ENCODE measurements around the gene GABRQ.
"Not testable (repeated sequence)": the region's sequence is repeated elsewhere in the genome, so short reads cannot be mapped to it uniquely, and the experiment has no call there.

GABRQ gene

DNA sequence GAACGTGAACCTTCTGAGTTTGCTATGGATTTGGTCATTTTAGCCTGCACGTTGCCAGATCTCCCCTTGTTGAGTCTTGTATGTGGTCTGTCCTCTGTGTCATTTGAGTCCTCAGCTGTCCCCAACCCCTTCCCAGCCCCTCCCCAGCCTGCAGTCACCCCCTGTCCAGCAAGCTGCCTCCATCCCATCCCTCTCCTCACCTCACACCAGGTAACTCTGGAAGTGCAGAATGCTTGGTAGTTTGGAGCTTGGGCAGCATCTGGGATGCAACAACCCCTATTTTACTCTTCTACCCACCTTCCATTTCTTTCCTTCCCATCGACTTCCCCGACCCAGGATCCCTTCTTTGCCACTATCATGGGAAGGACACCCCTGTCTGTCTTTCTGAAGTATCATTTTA is 18.4 kb downstream of the GABRQ start:
- no peak for DNase-seq
- intact Hi-C loops (cut with DNase I), result no loop called here

DNA sequence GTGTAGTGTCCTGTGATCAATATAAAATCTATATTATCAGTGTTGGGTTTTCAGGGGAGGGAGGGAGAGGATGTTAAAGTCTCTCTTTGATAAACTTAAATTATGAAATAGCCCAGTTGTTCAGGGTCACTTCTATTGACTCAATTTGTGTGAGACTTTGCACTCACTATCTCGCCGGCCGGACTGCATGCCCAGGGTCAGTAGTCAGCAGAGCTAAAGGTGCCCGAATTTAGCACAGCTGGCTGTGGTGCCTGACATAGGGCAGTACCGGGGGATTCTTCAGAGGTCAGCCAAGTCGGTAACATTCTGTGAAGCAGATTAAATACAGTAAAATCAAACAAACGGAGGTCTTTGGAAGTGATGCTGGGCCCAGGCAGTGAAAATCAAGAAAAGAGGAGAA is 19.2 kb downstream of the GABRQ start:
- intact Hi-C loops (cut with DNase I), result no loop called here
- DNase-seq, result no peak

DNA sequence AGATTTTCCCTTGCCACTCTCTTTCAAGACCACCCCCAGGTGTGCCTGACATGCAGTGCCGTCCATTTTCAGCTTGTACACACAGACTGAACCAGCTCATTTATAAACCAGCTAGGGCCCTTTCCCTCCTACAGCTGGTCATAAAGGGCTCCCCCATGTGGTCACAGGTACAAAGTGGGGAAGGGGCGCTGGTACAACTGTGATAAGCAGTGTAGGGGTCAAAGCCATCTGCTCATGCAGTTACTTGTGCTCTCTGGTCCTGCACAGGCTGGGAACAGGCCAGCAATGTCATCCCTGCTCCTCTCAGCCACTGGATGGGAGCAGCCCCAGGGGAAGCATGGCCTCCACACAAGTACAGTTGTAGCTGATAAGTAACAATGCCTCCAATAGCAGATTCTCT is 20.6 kb downstream of the GABRQ start:
- intact Hi-C loops (cut with DNase I), result no loop called here
- no peak for DNase-seq

DNA sequence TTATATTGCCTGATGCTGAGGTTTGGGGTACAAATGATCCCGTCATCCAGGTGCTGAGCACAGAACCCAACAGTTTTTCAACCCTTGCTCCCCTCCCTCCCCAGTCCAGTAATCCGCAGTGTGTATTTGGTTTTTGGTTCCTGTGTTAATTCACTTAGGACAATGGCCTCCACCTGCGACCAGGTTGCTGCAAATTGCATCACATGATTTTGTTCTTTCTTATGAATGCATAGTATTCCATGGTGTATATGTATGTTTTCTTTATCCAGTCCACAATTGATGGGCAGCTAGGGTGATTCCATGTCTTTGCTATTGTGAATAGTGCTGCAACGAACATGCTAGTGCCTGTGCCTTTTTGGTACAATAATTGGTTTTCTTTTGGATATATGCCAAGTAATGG is 25.4 kb downstream of the GABRQ start:
- intact Hi-C loops (cut with DNase I), result no loop called here
- no peak for DNase-seq

DNA sequence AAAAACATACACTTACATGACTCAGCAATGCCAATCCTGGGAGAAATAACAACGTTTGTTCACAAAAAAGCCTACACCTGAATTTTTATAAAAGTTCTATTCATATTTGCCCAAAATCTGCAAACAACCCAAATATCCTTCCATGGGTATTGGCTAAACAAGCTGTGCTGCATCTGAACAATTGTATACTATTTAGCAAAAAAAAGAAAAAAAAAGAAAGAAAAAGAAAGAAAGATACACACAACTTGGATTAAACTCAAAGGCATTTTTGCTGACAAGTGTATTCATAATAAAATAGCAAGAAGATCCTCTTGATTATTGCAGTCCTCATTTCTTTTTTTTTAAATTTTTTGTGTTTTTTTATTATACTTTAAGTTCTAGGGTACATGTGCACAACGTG is 36.4 kb downstream of the GABRQ start:
- DNase-seq, result no peak
- intact Hi-C loops (cut with DNase I), result no loop called here

DNA sequence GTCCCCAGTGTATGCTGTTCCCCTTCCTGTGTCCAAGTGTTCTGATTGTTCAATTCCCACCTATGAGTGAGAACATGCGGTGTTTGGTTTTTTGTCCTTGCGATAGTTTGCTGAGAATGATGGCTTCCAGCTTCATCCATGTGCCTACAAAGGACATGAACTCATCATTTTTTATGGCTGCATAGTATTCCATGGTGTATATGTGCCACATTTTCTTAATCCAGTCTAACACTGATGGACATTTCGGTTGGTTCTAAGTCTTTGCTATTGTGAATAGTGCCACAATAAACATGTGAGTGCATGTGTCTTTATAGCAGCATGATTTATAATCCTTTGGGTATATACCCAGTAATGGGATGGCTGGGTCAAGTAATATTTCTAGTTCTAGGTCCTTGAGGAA is 37.0 kb downstream of the GABRQ start:
- intact Hi-C loops (cut with DNase I); DNase-seq: not testable (repeated sequence)

DNA sequence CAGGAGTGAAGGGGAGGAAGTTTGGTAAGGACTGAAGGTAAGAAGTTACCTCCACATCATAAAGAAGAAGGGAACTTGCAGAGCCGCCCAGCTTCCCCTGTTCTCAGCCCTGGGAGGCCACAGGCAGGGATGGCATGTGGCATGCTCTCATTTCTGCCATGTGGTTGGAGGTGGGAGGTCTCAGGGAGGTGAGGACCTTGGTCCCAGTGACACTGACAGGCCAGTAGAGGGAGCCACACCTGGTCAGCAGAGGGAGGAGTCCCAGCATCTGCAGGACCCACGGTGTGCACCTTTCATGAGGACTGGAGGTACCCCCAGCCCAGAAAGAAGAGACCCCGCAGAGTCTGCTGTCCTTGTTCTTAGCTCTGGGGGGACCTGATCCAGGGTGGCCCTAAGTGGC is 43.3 kb downstream of the GABRQ start:
- intact Hi-C loops (cut with DNase I); DNase-seq: not testable (repeated sequence)

DNA sequence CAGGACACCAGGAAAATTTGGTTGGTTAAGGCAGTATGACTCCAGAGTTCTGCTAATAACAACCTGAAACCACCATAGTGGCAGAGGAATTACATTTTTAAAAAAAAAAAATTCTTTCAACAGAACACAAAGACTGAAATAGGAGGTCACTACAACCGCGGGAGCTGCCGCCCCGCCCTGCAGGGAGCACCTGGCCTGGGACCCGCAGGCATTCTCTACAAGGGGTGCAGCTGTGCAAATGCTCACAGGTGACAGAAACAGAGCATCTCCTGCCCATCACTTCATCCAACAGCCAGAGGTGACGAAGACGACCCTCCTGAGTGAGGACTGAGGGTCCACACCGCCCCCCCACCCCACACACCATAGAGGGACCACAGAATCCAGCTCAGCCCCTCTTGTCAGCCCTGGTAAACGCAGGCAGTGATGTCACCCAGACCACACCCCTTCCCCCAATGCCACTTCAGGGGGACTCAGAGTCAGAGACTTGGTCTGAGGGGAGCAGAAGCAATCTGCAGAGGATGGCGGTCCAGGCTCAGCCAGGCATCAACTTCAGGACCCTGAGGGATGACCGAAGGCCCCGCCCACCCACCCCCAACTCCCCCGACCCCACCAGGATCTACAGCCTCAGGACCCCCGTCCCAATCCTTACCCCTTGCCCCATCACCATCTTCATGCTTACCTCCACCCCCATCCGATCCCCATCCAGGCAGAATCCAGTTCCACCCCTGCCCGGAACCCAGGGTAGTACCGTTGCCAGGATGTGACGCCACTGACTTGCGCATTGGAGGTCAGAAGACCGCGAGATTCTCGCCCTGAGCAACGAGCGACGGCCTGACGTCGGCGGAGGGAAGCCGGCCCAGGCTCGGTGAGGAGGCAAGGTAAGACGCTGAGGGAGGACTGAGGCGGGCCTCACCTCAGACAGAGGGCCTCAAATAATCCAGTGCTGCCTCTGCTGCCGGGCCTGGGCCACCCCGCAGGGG is 60.5 kb downstream of the GABRQ start, which contains the start of gene MAGEA3:
Gene MAGEA3 (plus strand): TSS at position 843 of the 980 bp plus-strand sequence. CDS start 2,039 bp downstream, outside the sequence.
- intact Hi-C loops (cut with DNase I); DNase-seq: not testable (repeated sequence)

DNA sequence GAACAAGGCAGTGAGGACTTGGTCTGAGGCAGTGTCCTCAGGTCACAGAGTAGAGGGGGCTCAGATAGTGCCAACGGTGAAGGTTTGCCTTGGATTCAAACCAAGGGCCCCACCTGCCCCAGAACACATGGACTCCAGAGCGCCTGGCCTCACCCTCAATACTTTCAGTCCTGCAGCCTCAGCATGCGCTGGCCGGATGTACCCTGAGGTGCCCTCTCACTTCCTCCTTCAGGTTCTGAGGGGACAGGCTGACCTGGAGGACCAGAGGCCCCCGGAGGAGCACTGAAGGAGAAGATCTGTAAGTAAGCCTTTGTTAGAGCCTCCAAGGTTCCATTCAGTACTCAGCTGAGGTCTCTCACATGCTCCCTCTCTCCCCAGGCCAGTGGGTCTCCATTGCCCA is 62.7 kb downstream of the GABRQ start:
- DNase-seq, result peak in 4 of 10 donors; percentile 17 to 82 (median 60)
- intact Hi-C loops (cut with DNase I), result not testable (repeated sequence)

DNA sequence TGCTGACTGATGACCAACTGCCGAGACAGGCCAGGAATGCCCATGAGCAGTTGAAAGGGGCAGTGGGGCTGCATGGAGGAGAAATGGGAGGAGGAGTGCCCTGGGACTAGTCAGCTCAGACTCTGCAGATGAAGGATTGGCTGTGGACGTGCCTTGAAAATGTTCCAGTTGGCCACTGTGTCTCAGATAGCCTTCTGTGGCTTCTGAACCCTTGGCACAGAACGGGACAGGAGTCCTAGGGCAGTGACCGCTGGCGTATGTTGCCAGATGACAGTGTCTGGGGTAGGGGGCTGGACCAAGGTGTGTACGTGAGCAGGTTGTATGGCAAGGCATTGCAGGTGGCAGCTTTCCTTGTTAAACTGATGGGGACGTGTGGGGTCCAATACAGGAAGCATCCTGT is 68.8 kb downstream of the GABRQ start:
- intact Hi-C loops (cut with DNase I); DNase-seq: not testable (repeated sequence)

Measured in posterior cingulate gyrus (tissue), 11 donors.